Dedifferentiated amniotic fluid mesenchymal stem cell (primary cell): ENCODE measurements around the gene HAGHL.

Source experiments
- DNase-seq: peaks from one replicate; pipeline ENCODE4 v3.0.0-alpha.2; 2016; ENCODE audit errors: extremely low spot score

HAGHL gene, protein sequence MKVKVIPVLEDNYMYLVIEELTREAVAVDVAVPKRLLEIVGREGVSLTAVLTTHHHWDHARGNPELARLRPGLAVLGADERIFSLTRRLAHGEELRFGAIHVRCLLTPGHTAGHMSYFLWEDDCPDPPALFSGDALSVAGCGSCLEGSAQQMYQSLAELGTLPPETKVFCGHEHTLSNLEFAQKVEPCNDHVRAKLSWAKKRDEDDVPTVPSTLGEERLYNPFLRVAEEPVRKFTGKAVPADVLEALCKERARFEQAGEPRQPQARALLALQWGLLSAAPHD

DNA sequence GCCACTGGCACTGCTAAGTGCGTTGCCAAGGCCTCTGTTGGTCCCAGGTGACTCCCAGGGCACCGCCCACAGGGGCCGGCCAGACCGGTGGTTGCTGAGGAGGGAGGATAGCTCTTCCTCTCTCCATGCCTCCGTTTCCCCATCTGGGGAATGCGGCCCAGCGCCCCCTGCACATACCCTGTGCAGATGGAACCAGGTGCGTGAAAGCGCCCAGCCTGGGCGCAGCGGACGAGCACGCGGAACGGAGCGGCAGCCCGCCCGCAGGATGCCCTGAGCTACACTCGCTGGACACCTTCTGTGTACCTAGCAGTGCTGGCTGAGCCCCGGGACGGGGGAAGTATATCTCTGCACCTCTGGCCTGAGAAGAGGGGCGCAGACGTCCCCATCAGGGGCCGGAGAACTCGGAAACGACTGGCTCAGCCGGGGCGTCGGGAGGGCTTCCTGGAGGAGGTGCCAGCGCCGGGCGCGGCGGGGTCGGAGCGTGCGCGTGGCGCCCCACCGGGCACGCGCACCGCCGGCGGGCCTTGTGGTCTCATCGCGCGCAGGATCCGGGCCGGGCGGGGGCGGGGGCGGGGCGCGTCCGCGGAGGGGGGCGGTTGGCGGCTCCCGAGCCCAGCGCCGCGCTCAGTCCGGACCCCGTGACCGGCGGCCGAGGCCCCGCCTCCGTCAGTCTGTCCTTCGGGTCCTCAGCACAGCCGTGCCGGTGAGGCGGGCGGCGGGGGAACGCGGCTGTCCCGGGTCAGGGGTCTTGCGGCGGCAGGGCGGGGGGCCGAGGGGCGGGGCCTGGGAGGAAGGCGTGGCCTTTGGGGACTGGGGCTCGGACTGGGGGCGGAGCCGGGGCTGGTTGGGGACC is at the start of gene HAGHL, which contains the start of gene CCDC78:
Gene HAGHL, plus strand, starts transcription at position 669 of the 853 bp plus-strand sequence. CDS start 404 bp downstream, outside the sequence.
Gene CCDC78, minus strand, starts transcription at position 6 of the 853 bp plus-strand sequence. CDS start 76 bp downstream, outside the sequence.
- no peak for DNase-seq

DNA sequence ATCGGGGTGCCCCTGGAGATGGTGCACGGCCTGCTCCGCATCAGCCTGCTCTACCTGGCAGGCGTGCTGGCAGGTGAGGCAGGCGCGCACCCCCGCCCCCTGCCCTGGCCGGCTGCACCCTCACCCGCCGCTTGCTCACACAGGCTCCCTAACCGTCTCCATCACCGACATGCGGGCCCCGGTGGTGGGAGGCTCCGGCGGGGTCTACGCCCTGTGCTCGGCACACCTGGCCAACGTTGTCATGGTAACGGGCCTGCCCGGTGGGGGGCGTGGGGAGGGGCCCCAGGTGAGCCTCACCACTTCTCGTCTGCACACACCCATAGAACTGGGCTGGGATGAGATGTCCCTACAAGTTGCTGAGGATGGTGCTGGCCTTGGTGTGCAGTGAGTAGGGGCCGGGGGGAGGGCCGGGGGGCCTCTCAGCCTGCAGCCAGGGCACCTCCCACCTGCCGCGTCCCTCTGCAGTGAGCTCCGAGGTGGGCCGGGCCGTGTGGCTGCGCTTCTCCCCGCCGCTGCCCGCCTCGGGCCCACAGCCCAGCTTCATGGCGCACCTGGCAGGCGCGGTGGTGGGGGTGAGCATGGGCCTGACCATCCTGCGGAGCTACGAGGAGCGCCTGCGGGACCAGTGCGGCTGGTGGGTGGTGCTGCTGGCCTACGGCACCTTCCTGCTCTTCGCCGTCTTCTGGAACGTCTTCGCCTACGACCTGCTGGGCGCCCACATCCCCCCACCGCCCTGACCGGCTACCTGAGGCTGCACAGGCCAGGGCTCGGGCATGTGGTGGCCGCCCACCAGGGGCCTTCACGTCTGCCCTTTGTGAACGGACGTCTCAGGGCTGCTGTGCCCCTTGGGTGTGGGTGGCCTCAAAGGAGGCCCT is 49.4 kb upstream of the HAGHL start:
- no peak for DNase-seq

DNA sequence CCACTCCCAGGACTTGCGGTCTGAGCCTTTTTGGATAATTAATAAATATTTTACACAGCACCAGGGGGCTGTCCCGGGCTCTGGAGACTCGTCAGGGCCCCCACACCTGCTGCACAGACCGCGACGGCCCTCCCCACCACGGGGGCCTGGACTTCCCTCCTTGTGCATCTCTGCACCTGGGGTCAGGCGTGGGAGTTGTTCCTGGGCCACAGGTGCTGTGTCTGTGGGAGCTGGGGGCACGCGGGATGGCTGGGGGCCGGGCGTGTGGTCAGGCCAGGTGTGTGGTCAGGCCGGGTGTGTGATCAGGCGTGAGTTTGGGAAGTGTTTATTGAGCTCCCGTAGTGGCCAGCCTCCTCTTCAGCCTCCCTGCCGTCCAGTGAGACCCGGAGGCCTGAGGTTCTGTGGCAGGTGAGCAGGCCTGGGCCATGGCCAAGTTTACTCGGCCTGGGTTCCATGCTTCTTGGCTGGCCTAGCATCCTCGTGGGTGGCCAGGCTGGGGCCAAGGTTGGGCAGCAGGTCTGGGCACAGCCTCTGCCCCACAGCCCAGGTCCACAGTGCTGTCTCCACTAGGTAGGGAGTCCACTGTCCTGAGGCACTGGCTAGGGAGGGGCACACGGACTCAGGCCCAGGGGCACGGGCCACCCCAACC is 48.6 kb upstream of the HAGHL start:
- DNase-seq = no peak

DNA sequence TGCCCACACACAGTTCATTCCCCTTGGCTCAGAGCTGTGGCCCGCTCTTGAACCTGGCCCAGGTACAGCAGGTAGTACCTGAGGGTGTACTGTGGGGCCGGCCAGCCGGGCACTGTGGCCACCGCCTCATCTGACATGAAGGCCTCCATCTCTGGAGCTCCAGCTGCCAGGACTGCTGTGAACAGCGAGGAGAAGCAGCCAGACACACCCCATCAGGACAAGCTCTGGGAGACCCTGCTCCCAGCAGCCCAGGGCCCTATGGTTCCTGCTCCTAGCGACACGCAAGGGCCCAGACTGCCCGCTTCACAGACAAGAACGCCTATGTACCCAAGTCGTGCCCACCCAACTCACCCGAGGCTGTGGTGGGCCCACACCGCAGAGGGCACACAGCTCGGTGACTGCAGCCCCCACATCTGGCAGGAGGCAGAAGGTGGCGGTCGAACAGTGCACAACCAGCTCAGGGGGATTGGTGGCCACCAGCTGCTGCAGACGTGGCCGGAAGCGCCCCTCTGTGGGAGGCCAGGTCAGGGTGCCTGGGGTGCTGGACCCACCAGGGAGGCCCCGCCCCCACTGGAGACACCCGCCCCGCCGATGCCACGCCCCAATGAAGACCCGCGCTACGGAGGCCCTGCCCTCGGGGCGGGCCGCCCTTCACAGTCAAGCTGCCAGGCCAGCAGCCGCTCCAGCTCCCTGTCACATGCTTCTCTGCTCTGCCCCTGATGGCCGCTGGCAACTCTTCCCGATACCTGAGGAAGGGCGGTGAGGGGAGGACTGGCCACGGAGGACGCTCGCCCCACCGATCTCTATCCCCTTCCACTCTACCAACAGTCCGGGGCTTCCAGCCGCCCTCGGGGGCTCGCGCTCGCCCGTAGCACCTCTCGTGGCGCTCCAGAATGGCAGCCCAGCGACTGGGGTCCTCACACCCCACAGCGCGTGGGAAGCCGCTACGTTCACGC is 47.8 kb upstream of the HAGHL start:
- peak; percentile 28 for DNase-seq

DNA sequence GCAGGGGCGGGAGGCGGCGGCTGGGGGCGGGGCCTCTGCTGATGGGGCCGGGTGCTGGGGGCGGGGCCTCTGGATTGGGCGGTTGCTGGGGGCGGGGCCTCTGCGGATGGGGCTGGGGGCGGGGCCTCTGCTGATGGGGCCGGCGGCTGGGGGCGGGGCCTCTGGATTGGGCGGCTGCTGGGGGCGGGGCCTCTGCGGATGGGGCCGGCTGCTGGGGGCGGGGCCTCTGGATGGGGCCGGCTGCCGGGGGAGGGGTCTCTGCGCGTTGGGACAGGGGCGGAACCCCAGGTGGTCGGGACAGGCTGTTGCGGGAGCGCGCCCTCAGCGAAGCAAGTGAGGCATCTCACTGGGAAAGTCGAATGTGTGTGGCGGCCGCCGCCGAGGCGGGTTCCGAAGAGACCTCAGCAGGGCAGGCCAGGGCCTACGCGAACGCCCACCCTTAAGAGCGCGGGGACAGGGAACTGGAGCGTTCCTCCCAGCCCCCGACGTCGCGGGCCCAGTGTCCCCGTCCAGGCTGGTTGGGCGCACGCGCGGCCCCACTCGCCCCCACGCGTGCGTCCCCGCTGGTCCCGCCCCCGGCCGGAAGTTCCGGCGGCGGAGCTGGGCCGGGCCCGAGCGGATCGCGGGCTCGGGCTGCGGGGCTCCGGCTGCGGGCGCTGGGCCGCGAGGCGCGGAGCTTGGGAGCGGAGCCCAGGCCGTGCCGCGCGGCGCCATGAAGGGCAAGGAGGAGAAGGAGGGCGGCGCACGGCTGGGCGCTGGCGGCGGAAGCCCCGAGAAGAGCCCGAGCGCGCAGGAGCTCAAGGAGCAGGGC is 46.9 kb upstream of the HAGHL start, which contains the start of gene STUB1:
Gene STUB1, plus strand, starts transcription at position 597 of the 811 bp plus-strand sequence. Its CDS starts 116 bp downstream, at position 713.
- peak; percentile 75 for DNase-seq

DNA sequence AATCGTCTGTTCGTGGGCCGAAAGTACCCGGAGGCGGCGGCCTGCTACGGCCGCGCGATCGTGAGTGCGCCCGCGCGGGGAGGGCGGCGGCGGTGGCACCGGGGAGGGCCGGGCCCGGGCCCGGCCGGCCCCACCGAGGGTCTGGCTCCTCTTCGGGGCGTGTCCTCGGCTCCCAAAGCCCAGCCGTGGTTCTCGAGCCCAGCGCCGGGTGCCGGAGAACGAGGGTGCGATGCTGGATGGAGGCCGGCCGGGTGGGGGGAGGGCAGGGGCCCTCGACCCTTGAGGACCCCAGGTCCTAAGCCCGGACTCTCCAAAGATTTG is 46.3 kb upstream of the HAGHL start:
- DNase-seq = no peak

DNA sequence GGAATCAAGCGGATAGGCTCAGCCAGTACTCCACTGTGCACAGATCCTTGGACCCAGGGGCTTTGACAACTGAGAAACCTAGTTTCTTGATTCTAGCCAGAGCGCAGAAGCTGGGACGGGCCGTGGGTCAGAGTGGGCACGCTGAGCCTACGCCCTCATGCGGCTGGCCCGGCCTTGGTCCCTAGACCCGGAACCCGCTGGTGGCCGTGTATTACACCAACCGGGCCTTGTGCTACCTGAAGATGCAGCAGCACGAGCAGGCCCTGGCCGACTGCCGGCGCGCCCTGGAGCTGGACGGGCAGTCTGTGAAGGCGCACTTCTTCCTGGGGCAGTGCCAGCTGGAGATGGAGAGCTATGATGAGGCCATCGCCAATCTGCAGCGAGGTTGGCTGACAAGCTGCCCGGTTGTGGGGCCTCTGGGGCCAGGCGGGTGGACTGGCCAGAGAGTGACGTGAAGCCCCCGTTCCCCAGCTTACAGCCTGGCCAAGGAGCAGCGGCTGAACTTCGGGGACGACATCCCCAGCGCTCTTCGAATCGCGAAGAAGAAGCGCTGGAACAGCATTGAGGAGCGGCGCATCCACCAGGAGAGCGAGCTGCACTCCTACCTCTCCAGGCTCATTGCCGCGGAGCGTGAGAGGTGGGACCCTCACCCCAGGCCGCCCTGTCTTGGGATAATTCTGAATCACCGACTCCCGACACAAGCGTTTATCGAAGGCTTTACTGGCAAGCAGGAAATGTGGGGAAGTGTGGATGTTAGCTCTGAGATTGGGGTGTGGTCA is 45.8 kb upstream of the HAGHL start:
- no peak for DNase-seq

DNA sequence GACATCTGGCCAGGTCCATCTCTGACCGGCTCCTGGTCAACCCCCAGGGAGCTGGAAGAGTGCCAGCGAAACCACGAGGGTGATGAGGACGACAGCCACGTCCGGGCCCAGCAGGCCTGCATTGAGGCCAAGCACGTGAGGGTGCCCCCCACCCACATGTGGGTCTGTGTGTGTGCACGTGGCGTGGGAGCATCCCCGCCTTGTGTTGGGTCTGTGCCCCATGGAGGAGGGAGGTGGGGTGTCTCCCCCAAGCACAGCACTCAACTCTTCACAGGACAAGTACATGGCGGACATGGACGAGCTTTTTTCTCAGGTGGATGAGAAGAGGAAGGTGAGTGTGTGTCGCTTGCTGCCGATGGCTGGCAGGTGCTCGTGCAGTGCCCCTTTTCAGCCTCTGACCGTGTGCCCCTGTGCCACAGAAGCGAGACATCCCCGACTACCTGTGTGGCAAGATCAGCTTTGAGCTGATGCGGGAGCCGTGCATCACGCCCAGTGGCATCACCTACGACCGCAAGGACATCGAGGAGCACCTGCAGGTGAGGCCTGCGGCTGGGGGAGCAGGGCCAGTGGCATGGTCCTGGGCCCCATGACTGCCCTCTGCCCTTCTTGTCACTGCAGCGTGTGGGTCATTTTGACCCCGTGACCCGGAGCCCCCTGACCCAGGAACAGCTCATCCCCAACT is 45.0 kb upstream of the HAGHL start:
- no peak for DNase-seq

DNA sequence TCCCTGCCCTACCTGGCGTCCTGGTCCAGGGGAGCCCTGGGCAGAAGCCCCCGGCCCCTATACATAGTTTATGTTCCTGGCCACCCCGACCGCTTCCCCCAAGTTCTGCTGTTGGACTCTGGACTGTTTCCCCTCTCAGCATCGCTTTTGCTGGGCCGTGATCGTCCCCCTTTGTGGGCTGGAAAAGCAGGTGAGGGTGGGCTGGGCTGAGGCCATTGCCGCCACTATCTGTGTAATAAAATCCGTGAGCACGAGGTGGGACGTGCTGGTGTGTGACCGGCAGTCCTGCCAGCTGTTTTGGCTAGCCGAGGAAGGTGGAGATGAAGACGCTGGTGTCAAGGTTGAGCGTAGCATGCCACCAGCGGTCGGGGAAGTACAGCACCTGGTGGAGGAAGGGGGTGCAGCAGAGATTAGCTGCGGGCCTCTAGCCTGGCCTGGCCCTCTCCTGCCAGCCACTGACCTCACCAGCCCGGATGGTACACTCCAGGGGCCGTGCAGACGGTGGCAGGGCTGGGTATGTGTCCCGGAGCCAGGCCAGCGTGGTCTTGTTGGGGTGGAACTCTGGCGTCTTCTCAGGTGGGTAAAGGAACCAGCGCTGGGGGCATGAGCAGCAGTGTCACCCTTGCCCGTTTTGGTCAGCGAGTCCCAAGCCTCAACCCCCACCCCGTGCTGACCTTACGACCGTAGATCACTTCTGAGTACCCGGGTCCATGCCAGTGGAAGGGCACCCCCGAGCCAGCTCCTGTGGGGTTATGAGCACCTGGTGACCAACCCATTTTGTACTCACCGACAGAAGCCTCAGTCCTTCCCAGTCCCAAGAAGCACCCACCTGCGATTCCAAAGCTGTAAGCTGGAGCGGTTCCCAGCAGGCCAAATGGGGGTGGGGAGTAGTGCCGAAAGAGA is 44.2 kb upstream of the HAGHL start:
- no peak for DNase-seq

DNA sequence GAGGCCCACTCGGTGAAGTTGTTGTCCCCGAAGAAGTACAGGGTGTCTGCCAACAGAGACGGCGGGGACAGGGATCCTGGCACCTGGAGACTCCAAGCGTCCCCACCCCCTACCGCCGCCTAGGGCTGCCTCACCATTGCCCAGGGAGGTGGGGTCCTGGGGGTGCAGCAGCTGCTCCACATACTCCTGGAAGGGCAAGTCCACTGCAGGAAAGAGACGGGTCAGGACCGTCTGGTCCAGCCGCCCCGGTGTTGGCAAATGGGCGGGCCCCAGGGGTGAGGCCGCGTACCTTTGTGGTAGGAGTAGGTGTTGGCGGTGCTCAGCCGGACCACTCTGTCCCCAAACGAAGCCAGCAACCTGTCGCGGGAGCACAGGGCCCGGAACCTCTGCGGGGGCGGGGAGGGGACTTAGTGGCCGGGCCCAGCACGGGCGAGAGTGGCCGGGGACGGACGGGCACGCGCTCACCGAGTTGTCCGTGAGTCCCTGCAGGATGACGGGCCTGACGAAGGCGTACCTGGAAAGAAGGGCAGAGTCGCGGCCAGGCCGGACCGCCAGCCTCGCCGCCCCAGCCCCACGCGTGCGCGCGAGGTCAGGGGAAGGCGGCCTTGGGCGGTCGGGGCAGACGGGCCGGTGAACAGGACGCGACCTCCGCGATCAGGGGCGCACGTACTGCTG is 43.4 kb upstream of the HAGHL start:
- no peak for DNase-seq

DNA sequence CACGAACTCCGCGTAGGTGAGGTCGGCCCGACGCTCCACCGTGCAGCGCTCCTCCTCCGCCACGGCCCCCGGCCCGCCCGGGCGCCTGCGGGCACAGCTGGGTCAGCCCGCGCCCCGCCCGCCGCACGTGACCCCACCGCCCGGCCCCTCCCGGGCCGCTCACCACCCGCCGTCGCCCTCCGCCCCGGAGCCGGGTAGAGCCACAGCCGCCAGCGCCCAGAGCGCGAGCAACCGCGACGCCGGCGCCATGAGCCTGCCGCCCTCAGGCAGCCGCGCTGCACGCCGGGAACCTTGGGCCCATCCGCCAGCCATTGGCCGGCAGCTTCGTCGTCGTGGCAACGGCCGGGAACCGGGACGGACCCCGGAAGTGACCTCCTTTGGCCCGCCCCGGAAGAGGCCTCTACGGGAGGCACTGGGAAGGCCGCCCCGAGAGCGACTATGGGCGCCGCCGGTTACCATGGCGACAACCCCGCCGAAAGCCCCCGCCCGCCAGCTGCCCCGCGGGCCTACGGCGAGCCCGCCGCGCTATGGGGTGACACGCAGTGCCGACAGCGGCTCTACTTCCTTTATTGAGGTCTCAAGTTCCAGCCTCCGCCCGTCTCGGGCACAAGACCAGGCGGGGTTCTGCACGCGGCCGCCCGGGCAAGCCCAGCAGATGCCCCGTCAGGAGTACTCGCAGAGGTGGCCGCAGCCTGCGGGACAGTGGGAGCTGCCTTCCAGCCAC is 42.7 kb upstream of the HAGHL start, which contains the start of gene JMJD8:
Gene JMJD8, minus strand, starts transcription at position 264 of the 724 bp plus-strand sequence. Its CDS starts 15 bp downstream, at position 249.
- DNase-seq = peak; percentile 92

DNA sequence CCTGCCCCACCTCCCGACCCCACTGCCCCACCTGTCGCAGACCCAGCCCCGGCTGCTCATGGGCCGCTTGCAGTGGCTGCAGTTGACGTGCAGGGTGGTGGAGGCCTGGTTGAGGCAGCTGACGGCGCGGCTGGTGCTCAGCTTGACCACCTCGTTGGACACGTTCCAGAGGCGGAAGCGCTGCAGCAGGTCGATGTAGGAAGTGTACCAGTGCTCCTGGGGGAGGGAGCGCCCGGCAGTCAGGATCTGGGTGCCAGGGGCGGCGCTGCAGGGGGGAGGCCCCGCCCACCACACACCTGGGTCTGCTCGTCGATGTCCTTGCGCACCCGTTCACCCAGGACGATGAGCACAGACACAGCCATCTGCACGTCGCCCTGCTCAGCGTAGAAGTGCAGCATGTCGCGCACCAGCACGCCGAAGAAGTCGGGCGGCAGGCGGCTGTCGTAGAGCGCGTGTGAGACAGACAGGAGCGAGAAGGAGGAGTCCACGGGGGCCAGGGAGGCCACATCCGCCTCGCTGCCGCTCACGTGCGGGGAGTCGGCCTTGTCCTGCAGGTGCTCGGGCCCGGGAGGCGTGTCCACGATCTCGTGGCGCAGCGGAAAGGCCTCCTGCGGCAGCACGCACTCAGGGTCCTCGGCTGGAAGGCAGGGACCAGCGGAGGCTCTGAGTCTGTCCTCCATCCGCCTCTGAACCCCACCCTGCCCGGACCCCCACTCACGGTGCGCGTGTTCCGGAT is 41.8 kb upstream of the HAGHL start:
- no peak for DNase-seq

DNA sequence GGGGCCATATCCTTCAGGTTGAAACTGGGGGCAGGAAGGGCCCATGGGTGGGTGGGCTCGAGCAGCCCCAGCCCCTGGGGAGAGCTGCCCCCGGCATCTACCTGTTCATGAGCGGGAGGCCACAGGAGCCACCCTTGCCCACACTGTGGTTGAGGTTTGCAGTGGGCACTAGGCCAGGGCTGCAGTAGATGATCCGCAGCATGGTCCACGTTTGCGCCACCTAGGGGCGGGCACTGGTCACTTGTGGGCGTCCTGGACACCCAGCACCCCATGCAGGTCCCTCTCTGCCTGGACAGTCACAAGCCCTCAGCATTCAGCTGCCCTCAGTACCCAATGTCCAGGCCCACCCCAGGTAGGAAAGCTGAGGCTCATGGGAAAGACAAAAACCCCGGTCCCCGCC is 40.9 kb upstream of the HAGHL start:
- DNase-seq = no peak

DNA sequence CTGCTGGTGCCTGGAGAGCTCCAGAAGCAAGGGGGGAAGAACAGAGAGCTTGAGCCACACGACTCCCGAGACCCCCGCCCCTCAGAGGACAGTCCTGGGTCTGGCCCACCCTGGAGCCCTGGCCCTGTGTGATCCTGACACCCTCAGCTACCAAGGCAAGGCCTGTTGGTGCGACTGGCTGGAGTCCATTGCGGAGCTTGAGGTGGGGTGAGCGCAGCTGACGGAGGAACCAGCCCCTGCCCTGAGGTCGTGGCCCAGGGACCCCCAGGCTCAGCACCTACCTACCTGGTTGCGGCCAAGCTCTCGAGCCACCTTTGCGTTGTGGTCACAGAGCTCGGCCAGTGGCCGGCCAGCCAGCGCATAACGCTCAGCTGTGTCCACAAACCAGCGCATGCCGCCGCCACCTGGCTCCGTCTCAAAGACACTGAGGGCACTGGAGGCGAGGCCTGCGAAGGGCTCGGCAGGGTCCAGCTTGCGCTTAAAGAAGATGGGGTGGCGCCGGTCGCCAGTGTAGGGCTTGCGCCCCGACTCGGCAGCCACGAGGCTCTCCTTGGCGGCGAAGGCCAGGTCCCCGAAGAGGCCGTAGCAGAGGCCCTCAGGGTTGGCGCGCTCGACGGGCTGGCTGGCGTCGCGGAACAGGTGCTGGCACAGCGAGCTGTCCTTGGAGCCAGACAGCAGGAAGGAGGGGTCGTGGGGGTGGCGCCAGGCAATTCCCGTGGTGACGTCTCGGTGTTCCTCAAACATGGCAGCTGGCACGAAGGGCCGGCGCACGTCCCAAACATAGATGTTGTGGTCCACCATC is 40.2 kb upstream of the HAGHL start:
- DNase-seq = no peak
